ENCODE results near the gene SLAMF7. TPM values are rescaled to one million over a fixed set of nuclear protein-coding genes. Genes with fewer than 3 reads are reported as not detected.

Gene SLAMF7
- total RNA-seq, 1 experiment from 2014 or later, result 3.6 TPM

- no peak overlapping the region for H3K4me3 ChIP-seq
- no peaks in the 10 kb centered on the region for H3K36me3 ChIP-seq (ENCODE audit: low read depth)
- ChIA-PET CTCF (no interaction called here), POLR2A (ENCODE audit: unreplicated experiment) (no interaction called here)
- H3K27me3 ChIP-seq (ENCODE audit: insufficient read depth, low read depth), result no peaks in the 10 kb centered on the region
- no peaks in the 10 kb centered on the region for H3K79me2 ChIP-seq (ENCODE audit: low read depth)
- no TSS peak for BruUV-seq (replicated peaks)
- intact Hi-C loops (cut with micrococcal nuclease; ENCODE audit: unreplicated experiment), result no loop called here
- no peak for DNase-seq
- H3K27ac ChIP-seq, result no peak overlapping the region
- H4K20me1 ChIP-seq (ENCODE audit: insufficient read depth), result no peaks in the 10 kb centered on the region
- H3F3A ChIP-seq (ENCODE audit: insufficient read depth, low read depth), result no peaks in the 10 kb centered on the region
- no peak overlapping the region for H3K4me2 ChIP-seq
- 0 out of 2 replicates have a peak, but pooled peaks cover under 1% of the 10 kb centered on the region for H3K4me1 ChIP-seq (replicated peaks; ENCODE audit: insufficient read depth)
- TF ChIP-seq CTCF (conservative IDR thresholded peaks at IDR 0.05) (no peak), EZH2 (IDR thresholded peaks at IDR 0.05; ENCODE audit: low read depth) (no peak)
- H3K9me3 ChIP-seq (ENCODE audit: insufficient read depth, low read depth), result peaks cover 5% of the 10 kb centered on the region; the same call in 1 of the 2 replicates
- H2AFZ ChIP-seq, result no peak overlapping the region
- H3K9me2 ChIP-seq (ENCODE audit: insufficient read depth), result no peaks in the 10 kb centered on the region
Observed at GRCh38 chr1:160741612-160742348, 2.7 kb downstream of the SLAMF7 start.

- intact Hi-C loops (cut with micrococcal nuclease; ENCODE audit: unreplicated experiment), result no loop called here
- Histone ChIP-seq H3F3A (ENCODE audit: insufficient read depth, low read depth) (peaks cover 4% of the 10 kb centered on the region; the same call in 1 of the 2 replicates), H4K20me1 (ENCODE audit: insufficient read depth) (no peaks in the 10 kb centered on the region), H3K4me1 (replicated peaks; ENCODE audit: insufficient read depth) (peaks cover 8% of the 10 kb centered on the region; the same call in 1 of the 2 replicates), H3K9me3 (ENCODE audit: insufficient read depth, low read depth) (0 out of 2 replicates have a peak, but pooled peaks cover 2% of the 10 kb centered on the region), H3K9me2 (ENCODE audit: insufficient read depth) (no peaks in the 10 kb centered on the region), H3K79me2 (ENCODE audit: low read depth) (no peaks in the 10 kb centered on the region), H3K36me3 (ENCODE audit: low read depth) (no peaks in the 10 kb centered on the region), H2AFZ (no peak overlapping the region), H3K27me3 (ENCODE audit: insufficient read depth, low read depth) (no peaks in the 10 kb centered on the region), H3K27ac (no peak overlapping the region), H3K4me2 (no peak overlapping the region), H3K4me3 (no peak overlapping the region)
- no TSS peak for BruUV-seq (replicated peaks)
- TF ChIP-seq CTCF (conservative IDR thresholded peaks at IDR 0.05) (no peak), EZH2 (IDR thresholded peaks at IDR 0.05; ENCODE audit: low read depth) (no peak)
- POLR2A ChIA-PET (ENCODE audit: unreplicated experiment), result no interaction called here
- DNase-seq, result no peak
- CTCF ChIA-PET, result no interaction called here
Observed at GRCh38 chr1:160742428-160743127, 3.5 kb downstream of the SLAMF7 start.

- 0 out of 2 replicates have a peak, but pooled peaks cover 2% of the 10 kb centered on the region for H3K9me3 ChIP-seq (ENCODE audit: insufficient read depth, low read depth)
- intact Hi-C loops (cut with micrococcal nuclease; ENCODE audit: unreplicated experiment), result no loop called here
- POLR2A ChIA-PET (ENCODE audit: unreplicated experiment), result no interaction called here
Observed at GRCh38 chr1:160743266-160743665, 4.2 kb downstream of the SLAMF7 start.

More at GRCh38 chr1:160743266-160743665, 4.2 kb downstream of the SLAMF7 start:
- no peaks in the 10 kb centered on the region for H3K79me2 ChIP-seq (ENCODE audit: low read depth)
- no peak overlapping the region for H3K27ac ChIP-seq
- H3K4me3 ChIP-seq, result no peak overlapping the region
- H3K9me2 ChIP-seq (ENCODE audit: insufficient read depth), result no peaks in the 10 kb centered on the region
- CTCF ChIA-PET, result interaction anchor here (0.6 kb wide), 1 partner anchor 412 kb away, joined by 3 read pairs; no protein-coding TSS in a partner anchor
- no peaks in the 10 kb centered on the region for H4K20me1 ChIP-seq (ENCODE audit: insufficient read depth)
- BruUV-seq (replicated peaks), result no TSS peak
- no peak for DNase-seq
- H3F3A ChIP-seq (ENCODE audit: insufficient read depth, low read depth), result peaks cover 6% of the 10 kb centered on the region; the same call in 1 of the 2 replicates
- H3K36me3 ChIP-seq (ENCODE audit: low read depth), result no peaks in the 10 kb centered on the region
- no peaks in the 10 kb centered on the region for H3K27me3 ChIP-seq (ENCODE audit: insufficient read depth, low read depth)
- H3K4me2 ChIP-seq, result no peak overlapping the region
- TF ChIP-seq CTCF (conservative IDR thresholded peaks at IDR 0.05) (no peak), EZH2 (IDR thresholded peaks at IDR 0.05; ENCODE audit: low read depth) (no peak)
- peaks cover 12% of the 10 kb centered on the region for H3K4me1 ChIP-seq (replicated peaks; ENCODE audit: insufficient read depth)
- H2AFZ ChIP-seq, result no peak overlapping the region

Measured in PC-9 (cell line).